Fibroblast of skin of right biceps (primary cell): ENCODE measurements around the gene DIAPH1.
A peak's percentile ranks its signal among the peaks of the same experiment; 100 is the strongest.
"Not testable (repeated sequence)": the region's sequence is repeated elsewhere in the genome, so short reads cannot be mapped to it uniquely, and the experiment has no call there.

ENCODE experiments used
- DNase-seq: peaks from one replicate; pipeline ENCODE4 v3.0.0-alpha.2; 2013

DIAPH1 gene

GRCh38 chr5:141639357-141640050 lies 20.7 kb upstream of the DIAPH1 start:
- DNase-seq = no peak

GRCh38 chr5:141638771-141639170 lies 20.0 kb upstream of the DIAPH1 start:
- DNase-seq = no peak

GRCh38 chr5:141637767-141638419 lies 19.1 kb upstream of the DIAPH1 start:
- peak; percentile 64 for DNase-seq

- DNase-seq = no peak
These were observed 18.4 kb upstream of the DIAPH1 start for GRCh38 chr5:141637123-141637766.

- peak; percentile 90 for DNase-seq
These were observed 17.8 kb upstream of the DIAPH1 start, which contains the start of the genes HDAC3 and RELL2 for GRCh38 chr5:141636413-141637122. TSS of gene HDAC3 (minus strand) at chr5:141636849. CDS start at chr5:141636790, 59 bp downstream. TSS of gene RELL2 (plus strand) at chr5:141636997. CDS start at chr5:141638226, 1,229 bp downstream.

GRCh38 chr5:141636106-141636412 lies 17.3 kb upstream of the DIAPH1 start:
- no peak for DNase-seq

- no peak for DNase-seq
These were observed 16.8 kb upstream of the DIAPH1 start for GRCh38 chr5:141635646-141636045.

GRCh38 chr5:141634720-141635119 lies 15.9 kb upstream of the DIAPH1 start:
- no peak for DNase-seq

GRCh38 chr5:141633871-141634561 lies 15.2 kb upstream of the DIAPH1 start:
- no peak for DNase-seq

- no peak for DNase-seq
These were observed 13.8 kb upstream of the DIAPH1 start for GRCh38 chr5:141632650-141633049.

GRCh38 chr5:141630570-141631140 lies 11.9 kb upstream of the DIAPH1 start:
- DNase-seq = no peak

- peak; percentile 58 for DNase-seq
These were observed 9.5 kb upstream of the DIAPH1 start for GRCh38 chr5:141628175-141628788.

GRCh38 chr5:141623611-141624010 lies 4.8 kb upstream of the DIAPH1 start:
- no peak for DNase-seq

GRCh38 chr5:141623186-141623585 lies 4.4 kb upstream of the DIAPH1 start:
- no peak for DNase-seq

GRCh38 chr5:141618030-141618803 lies 583 bp downstream of the DIAPH1 start:
- peak; percentile 30 for DNase-seq

GRCh38 chr5:141617682-141618029 lies 1.1 kb downstream of the DIAPH1 start:
- no peak for DNase-seq

GRCh38 chr5:141617128-141617527 lies 1.7 kb downstream of the DIAPH1 start:
- DNase-seq = no peak

- no peak for DNase-seq
These were observed 2.6 kb downstream of the DIAPH1 start for GRCh38 chr5:141615991-141616720.

- no peak for DNase-seq
These were observed 5.5 kb downstream of the DIAPH1 start for GRCh38 chr5:141613344-141613743.

GRCh38 chr5:141611289-141611688 lies 7.5 kb downstream of the DIAPH1 start:
- no peak for DNase-seq

- not testable (repeated sequence) for DNase-seq
These were observed 8.9 kb downstream of the DIAPH1 start for GRCh38 chr5:141609921-141610320.
